22Rv1 (cell line): ENCODE data around the gene ADCY1.

Experiments
- ZFX ChIP-seq: fragments of 450-650 bp; IDR thresholded peaks from 2 replicates; pipeline ENCODE4 v1.6.1; 2017; ENCODE audit warnings: antibody characterized with exemption, borderline replicate concordance
- TF ChIP-seq, protein P1 (sequence below): fragments of 450-650 bp; IDR thresholded peaks from 2 replicates; pipeline ENCODE4 v1.5.1; 2017; ENCODE audit warnings: mild to moderate bottlenecking

DNA sequence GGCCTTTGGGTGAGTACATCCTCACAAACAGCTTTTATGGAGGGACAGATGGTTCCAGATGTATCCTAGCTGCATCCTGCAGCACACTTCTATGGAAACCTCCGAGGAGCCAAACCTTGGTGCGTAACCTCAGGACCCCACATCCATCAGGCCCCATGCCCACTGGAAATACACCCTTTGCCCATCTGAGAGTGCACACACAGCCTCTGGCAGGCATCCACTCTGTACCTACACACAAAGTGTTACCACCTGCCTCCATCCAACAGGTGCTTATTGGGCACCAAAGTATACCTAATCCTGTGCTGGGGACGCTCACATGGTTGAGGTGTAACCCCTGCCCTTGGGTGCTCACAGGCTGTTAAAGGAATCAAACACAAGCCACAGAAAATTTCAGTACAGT, 117.9 kb downstream of the ADCY1 start:
- TF ChIP-seq, protein P1, sequence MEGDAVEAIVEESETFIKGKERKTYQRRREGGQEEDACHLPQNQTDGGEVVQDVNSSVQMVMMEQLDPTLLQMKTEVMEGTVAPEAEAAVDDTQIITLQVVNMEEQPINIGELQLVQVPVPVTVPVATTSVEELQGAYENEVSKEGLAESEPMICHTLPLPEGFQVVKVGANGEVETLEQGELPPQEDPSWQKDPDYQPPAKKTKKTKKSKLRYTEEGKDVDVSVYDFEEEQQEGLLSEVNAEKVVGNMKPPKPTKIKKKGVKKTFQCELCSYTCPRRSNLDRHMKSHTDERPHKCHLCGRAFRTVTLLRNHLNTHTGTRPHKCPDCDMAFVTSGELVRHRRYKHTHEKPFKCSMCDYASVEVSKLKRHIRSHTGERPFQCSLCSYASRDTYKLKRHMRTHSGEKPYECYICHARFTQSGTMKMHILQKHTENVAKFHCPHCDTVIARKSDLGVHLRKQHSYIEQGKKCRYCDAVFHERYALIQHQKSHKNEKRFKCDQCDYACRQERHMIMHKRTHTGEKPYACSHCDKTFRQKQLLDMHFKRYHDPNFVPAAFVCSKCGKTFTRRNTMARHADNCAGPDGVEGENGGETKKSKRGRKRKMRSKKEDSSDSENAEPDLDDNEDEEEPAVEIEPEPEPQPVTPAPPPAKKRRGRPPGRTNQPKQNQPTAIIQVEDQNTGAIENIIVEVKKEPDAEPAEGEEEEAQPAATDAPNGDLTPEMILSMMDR, result no peak
- TF ChIP-seq ZFX, result no peak
